GM19351 (cell line): ENCODE data around the gene RGL1.
A peak's percentile ranks its signal among the peaks of the same experiment; 100 is the strongest.
"Not testable (repeated sequence)": the region's sequence is repeated elsewhere in the genome, so short reads cannot be mapped to it uniquely, and the experiment has no call there.

Experiments used
- ATAC-seq: cut with Tn5 transposase; IDR thresholded peaks from one replicate; pipeline ENCODE4 v1.9.1; 2021; ENCODE audit warnings: mild to moderate bottlenecking, moderate library complexity; ENCODE audit not compliant: unreplicated experiment

RGL1 gene

DNA sequence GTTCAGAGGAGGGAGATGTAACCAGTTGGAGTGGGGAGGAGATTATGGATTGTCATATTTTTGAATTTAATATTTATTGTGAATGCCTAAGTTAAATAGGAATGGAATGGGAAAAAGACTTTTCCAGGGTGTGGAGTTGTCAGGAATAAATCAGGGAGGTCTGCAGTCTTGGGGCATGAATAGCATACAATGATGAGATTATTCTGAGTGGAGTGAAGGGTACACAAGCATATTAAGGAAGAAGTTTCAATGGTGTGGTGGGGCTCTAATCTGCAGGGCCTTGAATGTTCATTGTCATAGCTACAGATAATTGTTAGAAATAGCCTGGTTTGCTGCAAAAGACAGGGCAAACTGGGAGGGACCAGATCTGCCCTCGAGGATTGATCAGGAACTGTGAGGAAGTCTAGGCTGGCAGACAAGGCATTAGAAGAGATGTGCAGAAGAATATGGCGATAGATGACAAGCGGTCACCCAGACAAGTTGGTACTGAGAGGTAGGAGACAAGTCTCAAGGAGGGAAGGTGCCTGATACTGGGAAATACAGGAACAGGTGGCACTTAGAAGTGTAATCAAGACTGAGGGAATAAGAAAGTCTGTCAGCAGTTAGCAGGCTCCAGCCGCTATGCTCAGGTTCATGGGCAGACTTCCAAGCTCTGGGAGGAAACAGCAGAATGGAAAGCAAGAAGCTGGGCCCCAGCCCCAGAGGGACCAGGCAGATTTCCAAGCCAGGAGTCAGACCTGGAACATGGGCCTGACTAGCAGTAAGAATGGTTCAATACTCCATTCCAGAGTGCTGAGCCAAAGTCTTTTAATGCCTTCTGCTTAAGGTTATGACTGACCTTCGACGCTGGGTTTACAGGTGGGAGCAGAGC, 20.9 kb upstream of the RGL1 start:
- ATAC-seq: no peak

GRCh38 chr1:183785921-183786320, 19.0 kb upstream of the RGL1 start:
- ATAC-seq: not testable (repeated sequence)

- ATAC-seq: no peak
Observed at GRCh38 chr1:183787704-183788103, 17.2 kb upstream of the RGL1 start.

DNA sequence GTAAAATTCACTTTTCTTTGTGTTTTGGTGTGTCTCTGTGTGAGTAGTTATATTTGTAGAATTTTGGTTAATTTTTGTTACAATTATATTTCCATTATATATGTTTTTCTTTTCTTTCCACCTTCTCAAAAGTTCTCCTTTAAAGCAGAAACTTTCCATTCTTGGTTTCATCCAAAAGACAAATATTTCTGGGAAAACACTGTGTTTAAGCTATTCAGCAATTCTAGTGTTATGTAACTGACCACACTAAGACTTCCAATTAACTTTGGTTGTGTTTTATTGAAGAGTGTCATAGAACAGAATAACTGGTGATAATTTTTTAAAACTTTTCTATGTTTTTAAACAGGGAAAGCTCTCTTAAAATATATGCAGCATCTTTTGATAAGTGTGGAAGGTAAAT, 13.6 kb upstream of the RGL1 start:
- ATAC-seq: no peak

DNA sequence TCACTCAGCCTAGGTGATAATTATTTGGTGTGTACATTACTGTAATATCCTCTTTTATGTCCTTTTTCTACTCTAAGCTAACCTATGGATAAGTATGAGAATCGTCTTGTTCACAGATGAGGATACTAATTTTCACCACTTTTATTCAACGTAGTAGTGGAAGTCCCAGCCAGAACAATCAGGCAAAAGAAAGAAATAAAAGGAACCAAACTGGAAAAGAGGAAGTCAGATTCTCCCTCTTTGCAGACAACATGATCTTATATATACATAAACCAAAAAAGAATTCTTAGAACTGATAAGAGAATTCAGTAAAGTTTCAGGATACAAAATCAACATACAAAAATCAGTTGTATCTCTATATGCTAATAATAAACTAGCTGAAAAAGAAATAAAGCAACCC, 12.6 kb upstream of the RGL1 start:
- no peak for ATAC-seq

GRCh38 chr1:183794088-183794487, 10.8 kb upstream of the RGL1 start:
- no peak for ATAC-seq

GRCh38 chr1:183800449-183800848, 4.5 kb upstream of the RGL1 start:
- no peak for ATAC-seq

DNA sequence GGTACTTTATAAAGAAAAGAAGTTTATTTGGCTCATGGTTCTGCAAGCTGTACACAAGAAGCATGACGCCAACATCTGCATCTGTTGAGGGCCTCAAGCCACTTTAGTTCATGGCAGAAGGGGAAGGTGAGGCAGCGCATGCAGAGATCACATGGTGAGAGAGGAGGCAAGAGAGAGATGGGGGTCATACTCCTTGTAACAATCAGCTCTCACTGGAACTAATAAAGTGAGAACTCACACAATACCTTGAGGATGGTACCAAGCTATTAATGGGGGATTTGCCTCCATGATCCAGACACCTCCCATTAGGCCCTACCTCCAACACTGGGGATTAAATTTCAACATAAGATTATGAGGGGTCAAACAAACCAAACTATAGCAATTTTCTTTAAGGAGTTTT, 3.3 kb upstream of the RGL1 start:
- ATAC-seq: no peak

DNA sequence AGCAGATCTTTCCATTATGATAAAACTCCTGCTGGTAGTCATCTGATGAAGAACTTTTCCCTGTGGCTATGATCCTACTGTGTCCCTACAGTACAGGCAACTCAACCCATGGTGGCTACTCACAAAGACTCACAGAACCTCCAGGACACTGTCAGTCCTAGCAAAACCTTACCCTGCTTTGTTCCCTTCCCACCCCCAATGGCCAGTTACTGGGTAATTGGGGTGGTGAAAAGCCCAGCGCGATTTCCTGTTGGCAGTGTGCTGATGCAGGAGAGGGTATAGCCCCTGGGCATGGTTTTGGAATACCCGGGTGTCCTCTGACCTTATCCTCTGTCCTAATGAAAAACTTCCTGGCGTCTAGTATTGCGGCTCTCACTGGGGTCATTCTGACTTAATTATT, 533 bp upstream of the RGL1 start:
- ATAC-seq: no peak

GRCh38 chr1:183806125-183806524, 1.2 kb downstream of the RGL1 start:
- ATAC-seq: no peak

- no peak for ATAC-seq
Observed at GRCh38 chr1:183806675-183807074, 1.8 kb downstream of the RGL1 start.

DNA sequence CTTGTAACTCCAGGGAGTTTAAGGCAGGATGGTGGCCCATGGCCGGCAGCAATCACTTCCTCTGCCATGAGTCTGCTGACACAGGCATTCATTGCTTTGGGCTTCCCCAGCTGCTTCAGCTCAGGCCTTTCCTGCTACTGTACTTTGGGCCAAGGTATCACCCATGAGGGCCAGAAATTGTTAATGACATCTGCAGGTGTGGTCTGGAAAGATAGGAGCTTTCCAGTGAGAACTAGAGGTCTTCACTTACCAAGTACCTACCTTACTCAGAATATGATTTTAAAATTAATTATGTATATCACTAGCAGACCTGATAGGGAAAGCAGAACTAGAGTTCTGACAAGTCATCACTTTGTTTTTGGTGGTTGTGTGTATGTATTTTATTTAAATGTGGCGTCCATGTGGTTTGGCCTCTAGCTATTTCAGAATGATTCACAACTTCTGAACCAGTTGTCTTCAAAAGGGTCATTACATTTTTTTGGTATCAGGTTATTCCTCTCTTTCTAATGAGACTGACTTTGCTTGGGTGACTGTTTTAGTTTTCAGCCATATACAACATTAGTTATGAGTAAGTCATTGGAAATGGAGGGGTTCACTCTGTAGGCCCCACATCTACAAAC, 2.7 kb downstream of the RGL1 start:
- peak; percentile 73 for ATAC-seq

GRCh38 chr1:183808296-183809027, 3.5 kb downstream of the RGL1 start:
- no peak for ATAC-seq

- no peak for ATAC-seq
Observed at GRCh38 chr1:183810121-183810520, 5.2 kb downstream of the RGL1 start.

GRCh38 chr1:183810756-183811544, 6.0 kb downstream of the RGL1 start:
- no peak for ATAC-seq

- no peak for ATAC-seq
Observed at GRCh38 chr1:183812128-183812527, 7.2 kb downstream of the RGL1 start.

- no peak for ATAC-seq
Observed at GRCh38 chr1:183812686-183813569, 8.0 kb downstream of the RGL1 start.

DNA sequence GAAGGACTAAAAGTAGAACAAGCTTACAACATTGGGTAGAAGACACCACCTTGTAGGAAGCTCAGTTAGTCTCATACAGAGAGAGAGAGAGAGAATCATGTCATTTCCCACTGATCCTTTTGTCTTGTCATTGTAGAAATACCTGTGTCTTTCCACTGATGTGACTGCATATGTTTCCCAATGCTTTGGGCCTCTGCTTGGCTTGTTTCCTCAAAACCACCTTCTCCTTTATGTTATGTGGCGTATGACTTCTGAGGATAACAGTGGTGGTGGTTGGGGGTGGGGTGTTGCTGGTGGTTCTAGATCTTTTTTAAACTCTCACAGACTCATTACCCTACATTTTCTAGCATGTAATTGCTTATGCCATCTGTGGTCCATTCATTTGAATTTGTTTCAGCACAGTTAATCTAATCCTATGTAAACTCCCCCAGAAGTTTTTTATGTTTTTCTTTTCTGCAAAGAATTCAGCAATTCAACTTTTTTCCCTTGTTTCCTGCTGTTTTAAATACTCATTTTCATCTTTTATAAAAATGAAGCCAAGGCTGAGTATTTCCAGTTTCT, 9.3 kb downstream of the RGL1 start:
- no peak for ATAC-seq

- ATAC-seq: no peak
Observed at GRCh38 chr1:183816110-183816509, 11.2 kb downstream of the RGL1 start.
